Neural crest cell (in vitro differentiated cells): Measurements from ENCODE around the gene CAPZB. TPM values are rescaled to one million over a fixed set of nuclear protein-coding genes. Genes with fewer than 3 reads are reported as not detected.

ENCODE experiments used
- DNase-seq: peaks from one replicate; pipeline ENCODE4 v3.0.0; 2021; ENCODE audit warnings: low read depth, mixed read lengths, low spot score
- H3K27ac Mint-ChIP-seq: one replicate; pipeline ENCODE4 v1.8.0; 2021; ENCODE audit warnings: mild to moderate bottlenecking, mixed read lengths; ENCODE audit not compliant: unreplicated experiment
- H3K27me3 Mint-ChIP-seq: 2 replicates; pipeline ENCODE4 v1.8.0; 2021; ENCODE audit warnings: low read depth, mild to moderate bottlenecking, mixed read lengths
- H3K36me3 Mint-ChIP-seq: 2 replicates; pipeline ENCODE4 v1.8.0; 2021; ENCODE audit warnings: low read depth, mild to moderate bottlenecking, mixed read lengths
- H3K4me1 Mint-ChIP-seq: 2 replicates; pipeline ENCODE4 v1.8.0; 2021; ENCODE audit warnings: mixed read lengths
- H3K4me3 Mint-ChIP-seq: one replicate; pipeline ENCODE4 v1.8.0; 2021; ENCODE audit warnings: mild to moderate bottlenecking, mixed read lengths
- H3K9me3 Mint-ChIP-seq: 2 replicates; pipeline ENCODE4 v1.8.0; 2021; ENCODE audit warnings: mixed read lengths
- CTCF ChIP-seq: fragments of 200-600 bp; sonication (generic); conservative IDR thresholded peaks from 2 replicates; pipeline ENCODE4 v1.5.0; 2021; ENCODE audit warnings: antibody characterized with exemption, mild to moderate bottlenecking
- total RNA-seq: library from RNA; stranded (reverse); gene quantifications from 2 replicates; pipeline ENCODE4 v1.2.1, GENCODE V29; 2021

The CAPZB gene
- total RNA-seq, 1 donor from 2014 or later, result 256 TPM

GRCh38 chr1:19336543-19336942, 148.8 kb downstream of the CAPZB start:
- TF ChIP-seq CTCF, result no peak

GRCh38 chr1:19333587-19334354, 151.6 kb downstream of the CAPZB start:
- peaks cover 5% of the 10 kb centered on the region for H3K4me1 Mint-ChIP-seq

More at GRCh38 chr1:19336543-19336942, 148.8 kb downstream of the CAPZB start:
- no peaks in the 10 kb centered on the region for H3K27me3 Mint-ChIP-seq
- H3K4me1 Mint-ChIP-seq, result peaks cover 10% of the 10 kb centered on the region
- no peak overlapping the region for H3K4me3 Mint-ChIP-seq
- DNase-seq, result no peak
- peaks cover 3% of the 10 kb centered on the region for H3K36me3 Mint-ChIP-seq
- H3K27ac Mint-ChIP-seq, result peak overlapping the region; percentile 35
- no peaks in the 10 kb centered on the region for H3K9me3 Mint-ChIP-seq

GRCh38 chr1:19332832-19333231, 152.5 kb downstream of the CAPZB start:
- no peaks in the 10 kb centered on the region for H3K9me3 Mint-ChIP-seq
- no peaks in the 10 kb centered on the region for H3K36me3 Mint-ChIP-seq
- no peak for TF ChIP-seq CTCF
- DNase-seq, result no peak
- no peaks in the 10 kb centered on the region for H3K27me3 Mint-ChIP-seq
- H3K4me3 Mint-ChIP-seq, result peak overlapping the region; percentile 47
- H3K27ac Mint-ChIP-seq, result no peak overlapping the region
- no peaks in the 10 kb centered on the region for H3K4me1 Mint-ChIP-seq

More at GRCh38 chr1:19333587-19334354, 151.6 kb downstream of the CAPZB start:
- Mint-ChIP-seq H3K27me3 (no peaks in the 10 kb centered on the region), H3K9me3 (no peaks in the 10 kb centered on the region), H3K4me3 (no peak overlapping the region), H3K36me3 (no peaks in the 10 kb centered on the region), H3K27ac (no peak overlapping the region)
- no peak for DNase-seq
- no peak for TF ChIP-seq CTCF

GRCh38 chr1:19331262-19331878, 154.0 kb downstream of the CAPZB start:
- H3K36me3 Mint-ChIP-seq, result no peaks in the 10 kb centered on the region
- no peak overlapping the region for H3K4me3 Mint-ChIP-seq
- DNase-seq, result no peak
- no peak for TF ChIP-seq CTCF
- no peaks in the 10 kb centered on the region for H3K4me1 Mint-ChIP-seq
- H3K9me3 Mint-ChIP-seq, result no peaks in the 10 kb centered on the region
- H3K27me3 Mint-ChIP-seq, result no peaks in the 10 kb centered on the region
- H3K27ac Mint-ChIP-seq, result no peak overlapping the region

DNA sequence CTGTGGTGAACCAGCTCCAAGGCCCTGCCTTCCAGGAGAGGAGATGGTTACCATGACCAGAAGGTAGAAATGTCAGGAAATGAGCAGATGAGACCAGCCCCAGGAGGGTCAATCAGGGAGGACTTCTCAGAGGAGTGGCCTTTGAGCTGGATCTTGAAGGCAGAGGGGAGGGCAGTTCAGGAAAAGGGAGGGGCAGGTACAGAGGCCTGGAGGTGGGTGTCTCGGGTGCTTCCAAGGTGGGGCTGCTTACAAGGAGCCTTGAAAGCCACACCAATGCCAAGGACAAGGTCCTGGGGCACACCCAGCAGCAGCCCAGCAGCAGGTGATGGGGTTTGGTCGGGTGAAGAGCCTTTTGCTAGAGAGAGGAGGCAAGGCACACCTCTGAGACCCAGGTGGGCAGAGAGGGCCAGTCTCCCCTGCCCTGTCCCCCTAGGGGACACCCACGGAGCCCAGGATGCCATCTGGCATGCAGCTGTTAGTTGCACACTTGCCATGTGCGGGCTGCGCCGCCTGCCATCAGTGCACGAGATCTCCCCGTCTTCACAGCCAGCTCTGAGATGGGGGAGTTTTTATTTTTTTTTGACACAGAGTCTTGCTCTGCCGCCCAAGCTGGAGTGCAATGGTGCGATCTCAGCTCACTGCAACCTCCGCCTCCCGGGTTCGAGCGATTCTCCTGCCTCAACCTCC, 154.7 kb downstream of the CAPZB start:
- Mint-ChIP-seq H3K4me3 (no peak overlapping the region), H3K4me1 (no peaks in the 10 kb centered on the region), H3K36me3 (no peaks in the 10 kb centered on the region), H3K27me3 (no peaks in the 10 kb centered on the region), H3K27ac (no peak overlapping the region), H3K9me3 (no peaks in the 10 kb centered on the region)
- no peak for TF ChIP-seq CTCF
- DNase-seq, result no peak
